D721Med (cell line): ENCODE results near the gene CLDN15.
"Not testable (repeated sequence)": the region's sequence is repeated elsewhere in the genome, so short reads cannot be mapped to it uniquely, and the experiment has no call there.

ENCODE experiments used
- DNase-seq: peaks from one replicate; pipeline ENCODE4 v3.0.0; 2011; ENCODE audit warnings: low spot score; ENCODE audit not compliant: insufficient read length
- FAIRE-seq: peaks from 2 replicates; lab custom pipeline; 2011; peaks lifted over from hg19 to GRCh38; lab: Jason Lieb, UNC
- TF ChIP-seq, protein P1 (sequence below): IDR thresholded peaks from 2 replicates; pipeline ENCODE4 v1.5.1; 2012; ENCODE audit warnings: mild to moderate bottlenecking, control low read depth; ENCODE audit not compliant: insufficient read depth; ENCODE audit errors: missing control alignments

Gene CLDN15

GRCh38 chr7:101271021-101271420 lies 33.4 kb upstream of the CLDN15 start:
- no peak for FAIRE-seq
- TF ChIP-seq, protein P1, sequence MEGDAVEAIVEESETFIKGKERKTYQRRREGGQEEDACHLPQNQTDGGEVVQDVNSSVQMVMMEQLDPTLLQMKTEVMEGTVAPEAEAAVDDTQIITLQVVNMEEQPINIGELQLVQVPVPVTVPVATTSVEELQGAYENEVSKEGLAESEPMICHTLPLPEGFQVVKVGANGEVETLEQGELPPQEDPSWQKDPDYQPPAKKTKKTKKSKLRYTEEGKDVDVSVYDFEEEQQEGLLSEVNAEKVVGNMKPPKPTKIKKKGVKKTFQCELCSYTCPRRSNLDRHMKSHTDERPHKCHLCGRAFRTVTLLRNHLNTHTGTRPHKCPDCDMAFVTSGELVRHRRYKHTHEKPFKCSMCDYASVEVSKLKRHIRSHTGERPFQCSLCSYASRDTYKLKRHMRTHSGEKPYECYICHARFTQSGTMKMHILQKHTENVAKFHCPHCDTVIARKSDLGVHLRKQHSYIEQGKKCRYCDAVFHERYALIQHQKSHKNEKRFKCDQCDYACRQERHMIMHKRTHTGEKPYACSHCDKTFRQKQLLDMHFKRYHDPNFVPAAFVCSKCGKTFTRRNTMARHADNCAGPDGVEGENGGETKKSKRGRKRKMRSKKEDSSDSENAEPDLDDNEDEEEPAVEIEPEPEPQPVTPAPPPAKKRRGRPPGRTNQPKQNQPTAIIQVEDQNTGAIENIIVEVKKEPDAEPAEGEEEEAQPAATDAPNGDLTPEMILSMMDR = no peak
- no peak for DNase-seq

DNA sequence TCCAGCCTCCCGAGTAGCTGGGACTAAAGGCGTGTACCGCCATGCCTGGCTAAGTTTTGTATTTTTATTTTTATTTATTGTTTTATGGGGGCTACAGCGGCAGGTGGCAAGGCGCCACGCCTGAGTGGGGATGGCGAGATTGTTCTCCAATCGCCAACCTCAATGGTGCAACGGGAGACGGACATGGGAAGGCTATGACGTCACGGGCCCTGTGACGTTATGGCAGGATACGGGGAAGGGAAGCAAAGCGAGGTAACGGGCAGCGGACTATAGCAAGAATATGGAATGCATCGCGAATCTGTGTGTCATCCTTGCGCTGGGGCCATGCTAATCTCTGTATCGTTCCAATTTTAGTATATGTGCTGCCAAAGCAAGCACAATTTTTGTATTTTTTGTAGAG lies 32.1 kb upstream of the CLDN15 start:
- TF ChIP-seq, protein P1 = no peak
- DNase-seq (no peak), FAIRE-seq (no peak)

- FAIRE-seq (no peak), DNase-seq (no peak)
- TF ChIP-seq, protein P1 = no peak
Observed at GRCh38 chr7:101265622-101266516, 28.3 kb upstream of the CLDN15 start.

DNA sequence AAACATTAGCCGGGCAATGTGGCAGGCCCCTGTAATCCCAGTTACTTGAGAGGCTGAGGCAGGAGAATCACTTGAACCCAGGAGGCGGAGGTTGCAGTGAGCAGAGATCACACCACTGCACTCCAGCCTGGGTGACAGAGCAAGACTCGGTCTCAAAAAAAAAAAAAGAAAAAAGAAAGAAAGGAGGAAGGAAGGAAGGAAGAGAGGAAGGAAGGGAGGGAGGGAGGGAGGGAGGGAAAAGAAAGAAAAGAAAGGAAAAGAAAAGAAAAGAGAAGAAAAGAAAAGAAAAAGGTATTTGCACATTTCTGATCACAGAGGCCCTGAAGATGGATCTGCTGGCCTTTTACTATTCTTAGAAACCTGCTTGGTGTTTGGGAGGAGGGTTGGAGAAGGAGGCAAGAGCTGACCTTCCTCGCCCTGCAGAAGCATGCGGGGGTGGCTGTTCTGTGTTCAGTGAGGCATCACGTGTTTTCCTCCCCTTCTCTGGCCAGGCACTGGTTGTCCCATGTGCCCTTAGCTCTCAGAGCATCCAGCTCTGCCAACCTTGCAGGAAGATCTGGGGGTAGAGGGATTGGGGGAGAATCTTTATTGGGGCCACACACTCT lies 26.6 kb upstream of the CLDN15 start:
- FAIRE-seq, DNase-seq: not testable (repeated sequence)

DNA sequence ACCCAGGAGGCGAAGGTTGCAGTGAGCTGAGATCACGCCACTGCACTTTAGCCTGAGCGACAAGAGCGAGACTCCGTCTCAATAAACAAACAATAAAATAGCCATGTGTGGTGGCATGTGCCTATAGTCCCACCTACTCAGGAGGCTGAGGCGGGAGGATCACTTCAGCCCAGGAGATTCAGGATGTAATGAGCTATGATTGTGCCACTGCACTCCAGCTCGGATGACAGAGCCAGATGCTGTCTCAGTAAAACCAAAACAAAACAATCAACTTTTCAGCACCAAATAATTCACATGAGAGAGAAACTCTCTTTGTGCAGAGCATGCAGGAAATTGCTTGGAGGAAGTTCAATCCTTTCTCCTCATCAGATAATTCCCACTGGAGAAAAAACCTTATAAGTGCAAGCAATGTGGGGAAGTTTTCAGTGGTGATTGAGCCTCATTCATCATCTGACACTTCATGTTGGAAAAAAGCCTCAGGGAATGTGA lies 20.7 kb upstream of the CLDN15 start:
- no peak for DNase-seq

DNA sequence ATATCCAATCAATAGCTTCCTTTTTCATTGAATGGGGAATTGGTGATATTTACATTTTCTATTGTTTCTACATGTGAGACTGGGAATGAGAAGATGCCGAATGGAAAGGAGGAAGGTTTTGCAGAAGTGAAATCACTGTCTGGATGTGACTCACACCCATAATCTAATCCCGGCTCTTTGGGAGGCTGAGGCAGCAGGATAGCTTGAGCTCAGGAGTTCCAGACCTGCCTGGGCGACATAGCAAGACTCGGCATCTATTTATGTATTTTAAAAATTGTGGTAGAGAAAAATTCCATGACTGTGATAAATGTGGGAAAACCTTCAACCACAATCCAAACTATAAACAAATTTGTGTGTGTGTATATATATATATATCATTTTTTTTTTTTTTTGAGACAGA lies 18.2 kb upstream of the CLDN15 start:
- FAIRE-seq (no peak), DNase-seq (no peak)
- TF ChIP-seq, protein P1 = no peak

More for the DNA sequence above, 20.7 kb upstream of the CLDN15 start:
- FAIRE-seq = no peak
- TF ChIP-seq, protein P1 = no peak

GRCh38 chr7:101253199-101253598 lies 15.6 kb upstream of the CLDN15 start:
- DNase-seq, FAIRE-seq: not testable (repeated sequence)
